Measurements from ENCODE around the gene DNTTIP2. TPM values are rescaled to one million over a fixed set of nuclear protein-coding genes. Genes with fewer than 3 reads are reported as not detected.

DNTTIP2 gene
- total RNA-seq, 1 experiment from 2014 or later: 66.1 TPM

DNA sequence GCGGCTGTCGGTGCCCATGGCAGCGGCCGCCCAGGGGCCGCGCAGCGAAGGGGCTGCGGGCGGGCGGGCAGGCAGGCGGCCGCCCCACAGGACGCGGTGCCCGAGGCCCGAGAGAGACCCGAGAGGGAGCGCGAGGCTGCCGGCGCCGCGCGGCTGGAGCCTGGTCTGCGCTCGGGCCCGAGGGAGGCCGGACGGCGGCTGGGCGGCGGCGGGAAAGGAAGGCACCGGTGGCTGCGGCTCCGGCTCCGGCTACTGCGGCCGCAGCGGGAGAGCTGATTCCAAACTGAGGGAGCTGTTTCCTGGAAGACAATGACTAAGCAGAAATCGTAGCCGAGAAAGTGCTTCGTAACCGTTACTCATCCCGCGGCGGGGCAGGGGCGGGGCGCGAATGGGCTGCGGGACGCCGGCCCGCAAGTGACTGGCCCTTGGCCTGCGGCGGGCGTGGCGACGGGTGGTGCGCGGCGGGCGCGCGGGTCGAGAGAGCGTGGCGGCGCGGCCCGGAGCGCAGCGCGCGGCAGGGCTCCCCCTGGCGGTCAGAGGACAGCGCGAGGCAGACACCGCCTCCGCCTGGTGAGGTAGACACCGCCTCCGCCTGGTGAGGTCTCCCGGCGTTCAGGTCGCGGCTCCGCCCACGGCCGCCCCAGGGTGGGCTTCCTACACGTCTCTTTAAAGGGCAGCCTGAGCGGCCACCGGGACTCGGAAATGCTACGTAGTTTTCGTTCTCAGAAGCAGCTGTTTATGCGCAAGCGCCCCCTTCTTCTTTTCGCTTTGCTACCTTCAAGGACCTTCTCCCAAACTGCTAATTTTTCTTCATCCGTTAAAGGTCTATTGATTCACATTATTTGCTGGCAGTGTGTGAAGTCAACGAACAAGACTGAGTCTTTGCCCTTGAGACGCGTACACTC lies 30.4 kb upstream of the DNTTIP2 start, which contains the start of gene GCLM:
Gene GCLM, minus strand, starts transcription at position 285 of the 905 bp plus-strand sequence. Its CDS starts 267 bp downstream, at position 18.
- CTCF ChIA-PET: interaction anchor here (0.7 to 0.9 kb wide), 3 partner anchors 11 to 24 kb away, joined by 3 read pairs; no protein-coding TSS in a partner anchor
- Histone ChIP-seq H3K9me2 (ENCODE audit: insufficient read depth) (no peaks in the 10 kb centered on the region), H3K9me3 (ENCODE audit: control insufficient read depth in 1 of 2, insufficient read depth in 1 of 2, low read depth in 1 of 2, low read length in 2 of 2) (no peaks in the 10 kb centered on the region), H3K79me2 (ENCODE audit: insufficient read depth, low read length) (peaks cover 45% of the 10 kb centered on the region), H3K27ac (ENCODE audit: low read depth, low read length) (peak within 1 kb of the TSS; percentile 88), H3K27me3 (ENCODE audit: insufficient read depth, low read length) (no peaks in the 10 kb centered on the region), H2AFZ (ENCODE audit: low read depth, low read length, poor library complexity, severe bottlenecking) (peak within 1 kb of the TSS; percentile 91), H3K4me3 (replicated peaks in 1 of 2; ENCODE audit: low read depth in 1 of 2, low read length in 2 of 2) (peak within 1 kb of the TSS; percentile 71 to 82), H3K36me3 (ENCODE audit: control insufficient read depth in 1 of 2, insufficient read depth in 2 of 2, low read length in 2 of 2) (no peaks in the 10 kb centered on the region), H3K4me2 (ENCODE audit: low read length) (peak within 1 kb of the TSS; percentile 78), H3K4me1 (ENCODE audit: control insufficient read depth in 1 of 2, insufficient read depth in 2 of 2, low read length in 2 of 2) (peaks cover 7 to 34% of the 10 kb centered on the region in 2 experiments; a peak in 3 of 4 replicates), H3K9ac (ENCODE audit: low read length) (peak within 1 kb of the TSS; percentile 67), H4K20me1 (ENCODE audit: insufficient read depth) (no peaks in the 10 kb centered on the region)
- RAD21 ChIA-PET (ENCODE audit: low non-redundant PET in 1 of 2, low total read pairs in 2 of 2, uncharacterized antibody in 2 of 2, unreplicated experiment in 2 of 2): interaction anchor here in 1 of 2 experiments (0.6 to 1.0 kb wide), 2 partner anchors 63 to 427 kb away, joined by 3 read pairs; no protein-coding TSS in a partner anchor
- TF ChIP-seq YY1 (IDR thresholded peaks at IDR 0.05; ENCODE audit: extremely low read depth, insufficient replicate concordance, low read depth, low read length) (no peak), EGR1 (IDR thresholded peaks at IDR 0.05; ENCODE audit: low read depth) (peak; percentile 93), JUND (IDR thresholded peaks at IDR 0.05) (no peak), POLR2A (IDR thresholded peaks at IDR 0.05; ENCODE audit: borderline replicate concordance, extremely low read depth, insufficient read depth, insufficient read length) (no peak), RAD21 (IDR thresholded peaks at IDR 0.05; ENCODE audit: low read depth) (peak; percentile 36; the same call in 1 of the 2 replicates), CBX3 (IDR thresholded peaks at IDR 0.05; ENCODE audit: low read depth) (peak; percentile 71), ZFX (IDR thresholded peaks at IDR 0.05) (peak; percentile 87), TCF7L2 (IDR thresholded peaks at IDR 0.05; ENCODE audit: borderline replicate concordance, extremely low read depth, insufficient read depth, insufficient read length) (peak; percentile 52), POLR2AphosphoS5 (IDR thresholded peaks at IDR 0.05; ENCODE audit: low read depth, low read length) (peak; percentile 62), CEBPB (IDR thresholded peaks at IDR 0.05; ENCODE audit: low read depth) (no peak), ELF1 (IDR thresholded peaks at IDR 0.05; ENCODE audit: borderline replicate concordance, low read depth) (no peak), SIN3A (IDR thresholded peaks at IDR 0.05; ENCODE audit: low read depth) (peak; percentile 90)
- TF ChIP-seq, protein P1, sequence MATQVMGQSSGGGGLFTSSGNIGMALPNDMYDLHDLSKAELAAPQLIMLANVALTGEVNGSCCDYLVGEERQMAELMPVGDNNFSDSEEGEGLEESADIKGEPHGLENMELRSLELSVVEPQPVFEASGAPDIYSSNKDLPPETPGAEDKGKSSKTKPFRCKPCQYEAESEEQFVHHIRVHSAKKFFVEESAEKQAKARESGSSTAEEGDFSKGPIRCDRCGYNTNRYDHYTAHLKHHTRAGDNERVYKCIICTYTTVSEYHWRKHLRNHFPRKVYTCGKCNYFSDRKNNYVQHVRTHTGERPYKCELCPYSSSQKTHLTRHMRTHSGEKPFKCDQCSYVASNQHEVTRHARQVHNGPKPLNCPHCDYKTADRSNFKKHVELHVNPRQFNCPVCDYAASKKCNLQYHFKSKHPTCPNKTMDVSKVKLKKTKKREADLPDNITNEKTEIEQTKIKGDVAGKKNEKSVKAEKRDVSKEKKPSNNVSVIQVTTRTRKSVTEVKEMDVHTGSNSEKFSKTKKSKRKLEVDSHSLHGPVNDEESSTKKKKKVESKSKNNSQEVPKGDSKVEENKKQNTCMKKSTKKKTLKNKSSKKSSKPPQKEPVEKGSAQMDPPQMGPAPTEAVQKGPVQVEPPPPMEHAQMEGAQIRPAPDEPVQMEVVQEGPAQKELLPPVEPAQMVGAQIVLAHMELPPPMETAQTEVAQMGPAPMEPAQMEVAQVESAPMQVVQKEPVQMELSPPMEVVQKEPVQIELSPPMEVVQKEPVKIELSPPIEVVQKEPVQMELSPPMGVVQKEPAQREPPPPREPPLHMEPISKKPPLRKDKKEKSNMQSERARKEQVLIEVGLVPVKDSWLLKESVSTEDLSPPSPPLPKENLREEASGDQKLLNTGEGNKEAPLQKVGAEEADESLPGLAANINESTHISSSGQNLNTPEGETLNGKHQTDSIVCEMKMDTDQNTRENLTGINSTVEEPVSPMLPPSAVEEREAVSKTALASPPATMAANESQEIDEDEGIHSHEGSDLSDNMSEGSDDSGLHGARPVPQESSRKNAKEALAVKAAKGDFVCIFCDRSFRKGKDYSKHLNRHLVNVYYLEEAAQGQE (IDR thresholded peaks at IDR 0.05; ENCODE audit: low read depth): no peak
- TF ChIP-seq, protein P2, sequence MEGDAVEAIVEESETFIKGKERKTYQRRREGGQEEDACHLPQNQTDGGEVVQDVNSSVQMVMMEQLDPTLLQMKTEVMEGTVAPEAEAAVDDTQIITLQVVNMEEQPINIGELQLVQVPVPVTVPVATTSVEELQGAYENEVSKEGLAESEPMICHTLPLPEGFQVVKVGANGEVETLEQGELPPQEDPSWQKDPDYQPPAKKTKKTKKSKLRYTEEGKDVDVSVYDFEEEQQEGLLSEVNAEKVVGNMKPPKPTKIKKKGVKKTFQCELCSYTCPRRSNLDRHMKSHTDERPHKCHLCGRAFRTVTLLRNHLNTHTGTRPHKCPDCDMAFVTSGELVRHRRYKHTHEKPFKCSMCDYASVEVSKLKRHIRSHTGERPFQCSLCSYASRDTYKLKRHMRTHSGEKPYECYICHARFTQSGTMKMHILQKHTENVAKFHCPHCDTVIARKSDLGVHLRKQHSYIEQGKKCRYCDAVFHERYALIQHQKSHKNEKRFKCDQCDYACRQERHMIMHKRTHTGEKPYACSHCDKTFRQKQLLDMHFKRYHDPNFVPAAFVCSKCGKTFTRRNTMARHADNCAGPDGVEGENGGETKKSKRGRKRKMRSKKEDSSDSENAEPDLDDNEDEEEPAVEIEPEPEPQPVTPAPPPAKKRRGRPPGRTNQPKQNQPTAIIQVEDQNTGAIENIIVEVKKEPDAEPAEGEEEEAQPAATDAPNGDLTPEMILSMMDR (IDR thresholded peaks at IDR 0.05 in 2 of 3, conservative IDR thresholded peaks at IDR 0.05 in 1 of 3; ENCODE audit: borderline replicate concordance in 1 of 3, insufficient read depth in 1 of 3, low read depth in 2 of 3, low read length in 2 of 3): peak; percentile 75 to 96 (median 80)
- TF ChIP-seq, protein P3, sequence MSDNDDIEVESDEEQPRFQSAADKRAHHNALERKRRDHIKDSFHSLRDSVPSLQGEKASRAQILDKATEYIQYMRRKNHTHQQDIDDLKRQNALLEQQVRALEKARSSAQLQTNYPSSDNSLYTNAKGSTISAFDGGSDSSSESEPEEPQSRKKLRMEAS (IDR thresholded peaks at IDR 0.05): peak; percentile 60
- no TSS peak for BruUV-seq (replicated peaks)
- POLR2A ChIA-PET: no interaction called here
- peak; percentile 94 for ATAC-seq
- intact Hi-C loops (cut with micrococcal nuclease): loop anchor here (5.0 to 10.0 kb wide), 2 partner anchors 328 to 425 kb away; partner anchors contain the start of gene ARHGAP29
- peak; percentile 81 for DNase-seq (ENCODE audit: low read depth, low spot score)

Data from HCT116 (cell line).